Naive B cell (primary cell): ENCODE data around the gene CHST15. TPM values are rescaled to one million over a fixed set of nuclear protein-coding genes. Genes with fewer than 3 reads are reported as not detected.

Source experiments
- ATAC-seq, 2 donors: fragments of 150-1000 bp; cut with Tn5 transposase; 2 replicates each; pipeline ENCODE4 v1.10.0; 2021; ENCODE audit warnings: low read depth in 2 of 2, mild to moderate bottlenecking in 2 of 2, moderate library complexity in 2 of 2
- DNase-seq: peaks from one replicate; pipeline ENCODE4 v3.0.0; 2022
- H3K27ac Mint-ChIP-seq, 6 donors: one replicate each; pipeline ENCODE4 v1.8.0; 2020 to 2022; ENCODE audit warnings: mild to moderate bottlenecking in 6 of 6, mixed read lengths in 6 of 6, moderate library complexity in 5 of 6, inconsistent platforms in 2 of 6
- H3K27me3 Mint-ChIP-seq, 3 donors: one replicate each; pipeline ENCODE4 v1.8.0; 2021 to 2022; ENCODE audit warnings: mixed read lengths in 3 of 3, mild to moderate bottlenecking in 1 of 3
- H3K36me3 Mint-ChIP-seq, 2 donors: one replicate each; pipeline ENCODE4 v1.8.0; 2020 to 2022; ENCODE audit warnings: mixed read lengths in 2 of 2, inconsistent platforms in 1 of 2, mild to moderate bottlenecking in 1 of 2
- H3K4me1 Mint-ChIP-seq, 3 donors: one replicate each; pipeline ENCODE4 v1.8.0; 2020 to 2022; ENCODE audit warnings: mixed read lengths in 3 of 3, inconsistent platforms in 1 of 3, mild to moderate bottlenecking in 1 of 3, moderate library complexity in 1 of 3
- H3K4me3 Mint-ChIP-seq, 8 donors: one replicate each; pipeline ENCODE4 v1.8.0; 2020 to 2022; ENCODE audit warnings: mild to moderate bottlenecking in 8 of 8, mixed read lengths in 8 of 8, moderate library complexity in 8 of 8, inconsistent platforms in 2 of 8
- H3K9me3 Mint-ChIP-seq, 7 donors: one replicate each; pipeline ENCODE4 v1.8.0; 2020 to 2022; ENCODE audit warnings: mixed read lengths in 7 of 7, mild to moderate bottlenecking in 5 of 7, inconsistent platforms in 2 of 7, moderate library complexity in 1 of 7
- polyA plus RNA-seq, 6 donors: library from polyadenylated mRNA; unstranded; fragments of 300-500 nt; fragmentation: Illumina TruSeq; gene quantifications; one replicate each; pipeline ENCODE4 v1.2.3, GENCODE V29; 2021; ENCODE audit warnings: low read depth in 6 of 6

Gene CHST15, protein sequence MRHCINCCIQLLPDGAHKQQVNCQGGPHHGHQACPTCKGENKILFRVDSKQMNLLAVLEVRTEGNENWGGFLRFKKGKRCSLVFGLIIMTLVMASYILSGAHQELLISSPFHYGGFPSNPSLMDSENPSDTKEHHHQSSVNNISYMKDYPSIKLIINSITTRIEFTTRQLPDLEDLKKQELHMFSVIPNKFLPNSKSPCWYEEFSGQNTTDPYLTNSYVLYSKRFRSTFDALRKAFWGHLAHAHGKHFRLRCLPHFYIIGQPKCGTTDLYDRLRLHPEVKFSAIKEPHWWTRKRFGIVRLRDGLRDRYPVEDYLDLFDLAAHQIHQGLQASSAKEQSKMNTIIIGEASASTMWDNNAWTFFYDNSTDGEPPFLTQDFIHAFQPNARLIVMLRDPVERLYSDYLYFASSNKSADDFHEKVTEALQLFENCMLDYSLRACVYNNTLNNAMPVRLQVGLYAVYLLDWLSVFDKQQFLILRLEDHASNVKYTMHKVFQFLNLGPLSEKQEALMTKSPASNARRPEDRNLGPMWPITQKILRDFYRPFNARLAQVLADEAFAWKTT
- polyA plus RNA-seq: 10 to 100 TPM; 13.4 to 19.5 (median 17.0) TPM

DNA sequence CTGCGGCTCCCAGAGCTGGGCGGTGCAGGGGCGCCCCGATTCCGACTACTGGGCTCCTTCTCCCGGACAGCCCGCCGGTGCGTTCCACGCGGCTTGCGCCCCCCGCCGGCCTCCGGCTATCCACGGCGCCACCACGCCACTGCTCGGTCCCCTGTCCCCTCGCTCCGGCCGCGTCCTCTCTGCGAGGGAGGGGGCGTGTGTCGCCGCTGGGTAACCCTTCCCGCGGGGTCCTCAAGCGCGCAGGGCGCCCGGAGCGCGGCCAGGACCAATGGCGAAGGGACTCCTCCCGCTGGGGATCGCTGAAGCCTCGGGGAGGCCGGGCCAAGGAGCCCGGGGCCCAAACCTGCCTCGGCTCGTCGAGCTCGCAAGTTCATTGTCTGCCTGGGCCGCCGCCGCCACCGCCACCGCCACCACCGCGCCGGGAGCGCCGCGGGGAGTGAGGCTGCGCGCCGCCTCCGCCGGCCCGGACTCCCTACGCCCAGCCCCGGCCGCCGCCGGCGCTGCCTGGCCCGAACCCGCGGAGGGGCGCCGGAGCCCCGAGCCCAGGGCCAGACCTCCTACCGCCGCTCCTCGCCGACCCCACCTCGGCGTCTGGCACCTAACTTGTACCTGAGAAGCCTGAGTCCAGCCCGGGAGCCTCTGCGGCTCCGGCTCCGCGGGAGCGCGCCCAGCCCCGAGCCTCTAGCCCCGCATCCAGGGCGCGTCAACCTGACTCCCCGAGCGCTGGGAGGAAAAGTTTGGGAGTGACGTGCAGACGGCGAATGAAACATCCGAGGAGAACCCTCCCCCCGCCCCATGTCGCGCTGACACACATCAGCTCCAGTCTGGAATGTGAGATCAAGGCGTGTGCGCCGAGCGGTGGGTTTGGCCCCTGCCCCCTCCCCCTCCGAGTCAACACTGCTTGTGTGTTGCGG is at the start of gene CHST15:
Gene CHST15, minus strand, starts transcription at position 739 of the 914 bp plus-strand sequence. CDS start 47,386 bp downstream, outside the sequence.
- Mint-ChIP-seq H3K9me3 (peaks cover 0 to 2% (median 0%) of the 10 kb centered on the region in 7 donors), H3K27ac (peak within 1 kb of the TSS; percentile 92 to 98 (median 95)), H3K4me1 (peaks cover 36 to 56% (median 47%) of the 10 kb centered on the region in 3 donors), H3K27me3 (no peaks in the 10 kb centered on the region), H3K36me3 (no peaks in the 10 kb centered on the region), H3K4me3 (peak within 1 kb of the TSS; percentile 89 to 96 (median 94))
- DNase-seq (peak; percentile 54), ATAC-seq (peak; percentile 40 to 43)

DNA sequence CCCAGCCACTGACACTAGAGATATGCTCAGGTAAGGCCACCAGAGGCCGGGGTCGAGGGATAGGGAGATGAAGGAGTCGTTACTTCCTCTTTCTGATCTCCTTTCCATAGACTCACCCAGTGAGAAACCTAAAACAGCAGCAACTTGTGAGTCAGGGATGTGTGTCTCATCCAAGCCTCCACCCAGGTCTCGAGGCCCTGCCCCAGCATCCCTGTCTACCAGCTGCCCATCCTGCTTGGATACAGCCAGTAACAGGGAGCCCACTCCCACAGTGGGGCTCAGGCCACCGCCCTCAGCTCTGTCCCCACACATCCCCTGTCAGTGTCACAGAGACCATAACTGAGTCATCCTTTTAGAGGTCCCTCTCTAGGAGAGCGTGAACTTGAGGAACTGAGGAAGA is 49.6 kb upstream of the CHST15 start:
- Mint-ChIP-seq H3K36me3 (no peaks in the 10 kb centered on the region), H3K27me3 (no peaks in the 10 kb centered on the region), H3K4me3 (no peak overlapping the region), H3K27ac (no peak overlapping the region), H3K9me3 (no peaks in the 10 kb centered on the region), H3K4me1 (peaks cover 0 to 3% (median 0%) of the 10 kb centered on the region in 3 donors)
- DNase-seq (no peak), ATAC-seq (peak; percentile 56 to 71)

DNA sequence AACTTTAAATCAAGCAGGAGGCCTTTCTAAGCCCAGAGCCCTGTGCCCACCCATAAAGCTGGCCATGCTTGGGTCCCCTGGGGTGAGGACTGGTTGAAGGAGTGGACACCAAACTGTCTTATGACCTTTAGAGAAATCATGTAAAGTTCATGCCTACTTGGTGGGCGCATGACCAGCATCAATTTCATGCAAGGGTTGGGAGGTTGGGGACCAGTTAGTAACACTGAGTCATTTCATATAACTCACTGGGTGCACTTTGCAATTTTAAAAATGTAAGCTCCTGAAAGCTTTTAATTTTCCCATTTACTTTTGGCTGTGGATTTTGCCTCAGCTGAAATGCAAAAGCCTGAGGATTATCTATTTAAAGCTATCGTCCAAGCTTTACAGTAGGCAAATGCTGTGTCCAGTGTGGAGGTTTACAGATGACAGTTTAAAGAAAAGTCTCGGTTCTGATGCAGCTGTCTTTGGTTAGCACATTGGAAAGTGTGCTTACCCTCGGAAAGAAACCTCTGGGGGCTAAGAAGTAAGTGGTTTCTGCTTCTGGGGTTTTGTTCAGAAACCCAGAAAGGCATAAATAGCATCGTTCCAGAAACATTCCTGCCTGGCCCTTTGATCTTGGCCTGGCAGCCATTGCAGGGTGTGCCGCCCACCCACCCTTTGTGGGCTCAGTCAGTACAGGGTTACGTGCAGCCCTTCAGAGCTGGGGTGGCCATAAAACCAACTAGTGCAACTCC is 48.8 kb upstream of the CHST15 start:
- Mint-ChIP-seq H3K4me1 (peaks cover 4 to 9% (median 4%) of the 10 kb centered on the region in 3 donors), H3K27ac (no peak overlapping the region), H3K4me3 (no peak overlapping the region), H3K9me3 (no peaks in the 10 kb centered on the region), H3K36me3 (no peaks in the 10 kb centered on the region), H3K27me3 (no peaks in the 10 kb centered on the region)
- DNase-seq (no peak), ATAC-seq (no peak)

DNA sequence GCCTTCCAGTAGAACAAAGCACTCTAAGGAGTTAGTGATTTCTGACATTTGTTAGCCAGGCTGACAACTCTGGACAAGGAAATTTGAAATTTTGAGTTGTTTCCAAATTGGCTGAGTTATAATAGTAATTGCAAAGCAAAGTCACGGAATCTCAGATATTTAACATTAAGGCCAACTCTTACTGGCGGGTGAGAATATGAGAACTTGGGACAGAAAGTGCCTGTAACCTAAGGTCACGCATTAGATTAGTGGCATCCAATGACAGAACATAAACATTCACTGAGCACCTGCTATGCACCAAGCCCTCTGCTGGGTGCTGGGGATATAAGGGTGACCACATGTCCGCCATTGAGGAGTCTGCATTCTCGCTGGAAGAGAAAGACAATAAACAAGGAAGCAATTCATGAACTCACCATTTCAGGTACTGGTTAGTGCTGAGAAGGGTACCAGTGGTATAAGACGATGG is 45.5 kb upstream of the CHST15 start:
- H3K27me3 Mint-ChIP-seq: no peaks in the 10 kb centered on the region
- H3K9me3 Mint-ChIP-seq: no peaks in the 10 kb centered on the region
- H3K4me3 Mint-ChIP-seq: no peak overlapping the region
- peak overlapping the region in 1 of 6 donors; percentile 43 for H3K27ac Mint-ChIP-seq
- ATAC-seq (no peak), DNase-seq (no peak)
- H3K36me3 Mint-ChIP-seq: no peaks in the 10 kb centered on the region
- peaks cover 7 to 14% (median 11%) of the 10 kb centered on the region in 3 donors for H3K4me1 Mint-ChIP-seq

DNA sequence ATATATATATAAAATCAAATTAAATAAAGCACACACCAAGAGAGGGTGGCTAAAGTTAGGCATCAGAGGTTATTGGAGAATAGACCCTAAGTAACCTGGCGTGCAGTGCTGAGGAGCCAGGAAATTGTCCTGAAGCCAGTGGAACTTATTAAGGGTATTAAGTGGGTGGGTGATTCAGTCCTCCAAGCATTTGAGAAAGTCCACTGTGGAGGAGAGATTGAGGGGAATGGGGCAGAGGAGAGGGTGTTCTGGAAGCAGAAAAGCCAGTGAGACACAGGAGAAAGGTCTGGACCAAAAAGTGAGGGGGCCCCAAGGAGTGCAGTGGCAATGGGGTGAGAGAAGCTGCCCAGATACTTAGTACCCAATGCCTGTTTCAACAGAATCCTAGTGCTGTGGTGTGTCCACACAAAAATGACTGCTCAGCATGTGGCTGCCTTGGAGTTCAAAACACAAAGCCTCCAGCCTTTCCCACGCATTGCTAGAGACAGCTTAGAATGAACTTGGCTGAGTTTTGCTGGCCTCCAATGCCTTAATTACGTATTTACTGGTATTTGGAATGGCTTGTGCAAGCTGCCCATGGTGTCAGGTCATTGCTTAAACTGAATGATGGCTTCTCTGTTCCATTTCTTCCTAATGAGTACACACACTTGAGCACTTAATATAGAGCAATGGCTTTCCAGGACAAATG is 44.9 kb upstream of the CHST15 start:
- Mint-ChIP-seq H3K27me3 (no peaks in the 10 kb centered on the region), H3K4me3 (no peak overlapping the region), H3K36me3 (no peaks in the 10 kb centered on the region), H3K4me1 (peaks cover 7 to 14% (median 11%) of the 10 kb centered on the region in 3 donors), H3K9me3 (no peaks in the 10 kb centered on the region), H3K27ac (peak overlapping the region in 1 of 6 donors; percentile 87)
- no peak for ATAC-seq
- DNase-seq: no peak

DNA sequence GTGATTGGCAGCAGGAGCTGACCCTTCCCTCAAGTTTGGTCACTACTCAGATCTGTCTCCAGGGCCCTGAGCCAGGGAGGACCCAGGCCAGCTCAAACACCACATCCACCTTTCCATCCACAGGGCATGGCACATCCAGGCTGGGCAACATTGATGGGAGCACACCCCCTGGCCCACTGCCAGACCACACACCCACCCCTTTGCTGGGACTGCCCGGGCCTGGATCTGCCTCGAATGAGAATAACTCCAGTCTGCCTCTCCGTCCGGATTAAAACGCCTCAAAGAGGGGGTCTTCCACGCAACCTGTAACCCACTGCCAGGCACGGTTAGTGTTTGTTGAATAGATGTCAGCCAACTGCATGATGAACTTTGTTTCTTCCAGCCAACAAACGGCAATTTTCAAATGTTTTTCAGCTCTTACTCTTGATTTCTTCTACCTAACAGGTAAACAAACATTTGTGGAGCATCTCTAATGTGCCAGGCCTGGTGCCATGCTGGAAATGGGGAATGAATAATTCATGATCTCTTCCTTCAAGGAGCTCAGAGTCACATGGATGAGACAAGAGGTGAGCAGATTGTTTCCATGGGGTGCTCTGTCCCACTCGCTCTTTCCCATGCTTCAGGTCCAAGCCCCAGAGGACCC is 41.0 kb upstream of the CHST15 start:
- Mint-ChIP-seq H3K4me1 (peaks cover 10 to 11% (median 11%) of the 10 kb centered on the region in 3 donors), H3K9me3 (no peaks in the 10 kb centered on the region), H3K4me3 (no peak overlapping the region), H3K27ac (peak overlapping the region in 2 of 6 donors; percentile 42 to 47), H3K36me3 (no peaks in the 10 kb centered on the region), H3K27me3 (no peaks in the 10 kb centered on the region)
- DNase-seq: no peak
- no peak for ATAC-seq

DNA sequence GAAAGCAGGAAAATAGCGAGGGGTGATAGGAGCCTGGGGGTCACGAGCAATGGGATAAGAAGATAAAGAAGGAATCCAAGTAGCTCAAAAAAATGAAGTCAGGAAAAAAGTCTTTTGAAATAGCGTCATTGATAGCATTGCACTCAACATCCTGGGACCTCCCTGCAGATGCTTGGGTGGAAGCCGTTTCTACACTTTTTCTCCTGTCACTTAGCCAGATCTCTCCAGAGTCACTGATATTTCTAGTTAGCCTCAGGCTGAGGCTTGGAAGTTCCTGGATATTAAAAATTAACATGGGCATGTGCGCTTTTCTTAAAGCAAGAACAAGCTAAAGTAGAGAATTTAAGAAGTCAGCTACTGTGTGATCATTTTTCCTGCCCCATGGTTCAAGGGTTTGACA is 39.5 kb upstream of the CHST15 start:
- no peak overlapping the region for H3K27ac Mint-ChIP-seq
- H3K27me3 Mint-ChIP-seq: no peaks in the 10 kb centered on the region
- no peaks in the 10 kb centered on the region for H3K9me3 Mint-ChIP-seq
- no peaks in the 10 kb centered on the region for H3K36me3 Mint-ChIP-seq
- no peak overlapping the region for H3K4me3 Mint-ChIP-seq
- DNase-seq (no peak), ATAC-seq (no peak)
- peaks cover 10 to 11% (median 11%) of the 10 kb centered on the region in 3 donors for H3K4me1 Mint-ChIP-seq

DNA sequence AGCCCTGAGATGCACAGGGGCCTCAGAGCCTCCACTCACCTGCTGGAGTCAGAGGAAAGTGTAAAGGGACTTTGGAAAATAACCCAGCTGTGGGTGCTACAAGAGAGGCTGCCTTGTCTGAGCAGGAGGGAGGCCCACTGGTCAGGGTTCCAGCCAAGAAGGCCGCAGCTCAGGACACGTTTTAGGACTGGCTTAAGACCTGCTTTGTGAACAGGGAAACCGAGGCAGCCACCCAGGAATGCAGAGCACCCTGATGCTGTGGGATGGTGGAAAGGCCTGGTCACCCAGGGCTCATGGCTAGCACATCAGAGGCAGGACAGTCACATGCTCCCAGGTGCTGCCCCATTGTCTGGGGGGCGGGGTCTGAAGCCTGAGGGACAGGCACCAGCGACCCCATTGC is 38.9 kb upstream of the CHST15 start:
- Mint-ChIP-seq H3K36me3 (no peaks in the 10 kb centered on the region), H3K4me3 (no peak overlapping the region)

DNA sequence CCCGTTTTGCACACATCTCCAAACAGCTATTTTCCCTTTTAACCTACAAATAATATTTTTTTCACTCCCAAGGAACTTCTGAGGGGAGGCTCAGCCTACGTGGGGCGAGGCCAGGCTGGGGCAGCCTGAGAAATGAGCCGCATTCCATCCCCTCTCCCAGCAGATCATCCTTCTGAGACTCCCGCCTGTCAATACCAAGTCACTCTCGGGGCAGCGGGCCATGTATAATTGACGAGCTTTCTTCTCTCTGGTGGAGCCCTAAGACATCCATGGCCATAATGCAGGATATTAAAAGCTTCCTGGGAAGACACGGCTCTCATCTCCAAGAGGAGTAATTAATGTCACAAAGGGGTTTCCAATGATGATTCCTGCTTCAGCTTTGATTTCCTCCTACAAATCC is 37.8 kb upstream of the CHST15 start:
- no peaks in the 10 kb centered on the region for H3K9me3 Mint-ChIP-seq
- ATAC-seq: no peak

More for the DNA sequence above, 38.9 kb upstream of the CHST15 start:
- H3K27me3 Mint-ChIP-seq: no peaks in the 10 kb centered on the region
- no peak overlapping the region for H3K27ac Mint-ChIP-seq
- no peaks in the 10 kb centered on the region for H3K9me3 Mint-ChIP-seq
- DNase-seq: no peak
- H3K4me1 Mint-ChIP-seq: peaks cover 6 to 8% (median 7%) of the 10 kb centered on the region in 3 donors
- no peak for ATAC-seq

DNA sequence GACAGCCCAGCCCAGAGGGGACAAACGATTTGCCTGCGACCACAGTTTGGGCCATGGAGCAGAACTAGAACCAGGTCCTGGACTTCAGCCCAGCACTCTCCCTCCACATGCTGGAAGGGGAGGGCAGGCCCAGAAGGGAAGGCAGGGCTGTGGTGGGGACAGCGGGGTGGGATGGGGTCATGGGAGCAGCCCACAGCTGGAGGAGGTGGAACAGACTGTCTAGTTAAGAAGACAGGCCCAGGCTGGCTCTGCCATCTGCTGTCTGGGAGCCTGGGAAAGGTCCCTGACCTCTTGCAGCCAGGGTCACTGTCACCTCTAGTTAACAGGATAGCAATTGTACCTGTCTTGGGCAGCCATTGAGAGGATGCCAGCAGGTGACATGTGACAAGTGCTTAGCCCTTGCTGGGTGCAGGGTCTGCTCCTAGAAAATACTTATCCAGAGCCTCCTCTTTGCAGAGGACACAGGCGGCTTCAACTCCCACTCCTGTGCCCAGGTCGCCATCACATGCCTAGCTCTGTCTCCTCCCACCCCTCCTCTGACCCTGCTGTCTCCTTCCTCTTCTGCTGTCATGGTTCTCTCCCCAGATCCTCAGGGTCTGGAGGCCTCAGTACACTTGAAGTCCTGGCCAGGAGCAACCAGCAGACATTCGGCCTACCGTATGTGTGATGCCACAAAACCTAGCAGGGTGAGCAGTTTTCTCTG is 37.0 kb upstream of the CHST15 start:
- Mint-ChIP-seq H3K4me3 (peak overlapping the region in 1 of 8 donors; percentile 68), H3K36me3 (no peaks in the 10 kb centered on the region), H3K9me3 (no peaks in the 10 kb centered on the region), H3K4me1 (peaks cover 0 to 3% (median 0%) of the 10 kb centered on the region in 3 donors), H3K27me3 (no peaks in the 10 kb centered on the region), H3K27ac (no peak overlapping the region)
- no peak for DNase-seq
- no peak for ATAC-seq

More for the DNA sequence above, 37.8 kb upstream of the CHST15 start:
- no peaks in the 10 kb centered on the region for H3K27me3 Mint-ChIP-seq
- peaks cover 0 to 3% (median 0%) of the 10 kb centered on the region in 3 donors for H3K4me1 Mint-ChIP-seq
- DNase-seq: no peak
- H3K4me3 Mint-ChIP-seq: no peak overlapping the region
- H3K27ac Mint-ChIP-seq: no peak overlapping the region
- no peaks in the 10 kb centered on the region for H3K36me3 Mint-ChIP-seq

DNA sequence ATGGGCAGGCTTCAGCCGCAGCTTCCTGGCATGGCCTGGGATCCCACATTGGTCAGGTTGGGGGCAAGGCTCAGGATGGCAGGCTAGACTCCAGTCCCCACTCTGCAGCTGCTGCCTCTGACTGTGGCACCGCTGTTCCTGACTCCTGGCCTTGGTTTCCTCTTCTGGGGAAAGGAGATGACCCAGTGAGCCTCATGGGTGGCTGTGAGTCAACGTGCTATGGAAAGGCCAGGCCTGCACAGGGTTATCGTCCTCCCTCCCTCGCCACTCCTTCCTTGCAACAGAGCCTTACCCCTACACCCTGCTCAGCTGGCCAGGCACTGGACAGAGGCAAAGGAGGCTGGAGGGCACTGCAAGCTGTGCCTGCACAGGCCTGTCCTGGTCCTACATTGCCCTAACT is 36.1 kb upstream of the CHST15 start:
- peak overlapping the region in 2 of 6 donors; percentile 68 to 72 for H3K27ac Mint-ChIP-seq
- ATAC-seq: no peak
- H3K4me1 Mint-ChIP-seq: peaks cover 0 to 3% (median 0%) of the 10 kb centered on the region in 3 donors
- no peaks in the 10 kb centered on the region for H3K9me3 Mint-ChIP-seq
- no peak overlapping the region for H3K4me3 Mint-ChIP-seq
- no peak for DNase-seq
- H3K27me3 Mint-ChIP-seq: no peaks in the 10 kb centered on the region
- H3K36me3 Mint-ChIP-seq: no peaks in the 10 kb centered on the region
